Colonic mucosa (tissue), 4 donors: ENCODE measurements around the gene KRTAP4-1. TPM values are rescaled to one million over a fixed set of nuclear protein-coding genes. Genes with fewer than 3 reads are reported as not detected.
"Not testable (repeated sequence)": the region's sequence is repeated elsewhere in the genome, so short reads cannot be mapped to it uniquely, and the experiment has no call there.

Source experiments
- DNase-seq: peaks from one replicate; pipeline ENCODE4 v3.0.0-alpha.2; 2020
- H3K27ac ChIP-seq: fragments of 200-600 bp; one replicate; pipeline ENCODE4 v1.8.0; 2021
- H3K27me3 ChIP-seq: fragments of 200-600 bp; one replicate; pipeline ENCODE4 v1.8.0; 2021
- H3K36me3 ChIP-seq: fragments of 200-600 bp; one replicate; pipeline ENCODE4 v1.8.0; 2021
- H3K4me1 ChIP-seq: fragments of 200-600 bp; one replicate; pipeline ENCODE4 v1.8.0; 2021; ENCODE audit warnings: mild to moderate bottlenecking
- H3K4me3 ChIP-seq: fragments of 200-600 bp; one replicate; pipeline ENCODE4 v1.8.0; 2021
- H3K9ac ChIP-seq, 2 donors: one replicate each; pipeline ENCODE4 v1.7.0; 2013; ENCODE audit warnings: control low read depth in 2 of 2, low read depth in 2 of 2, low read length in 2 of 2
- H3K9me3 ChIP-seq: fragments of 200-600 bp; one replicate; pipeline ENCODE4 v1.8.0; 2021
- intact Hi-C: fragments of 100-400 bp; cut with DNase I; formaldehyde crosslinking; loops from one replicate; pipeline ENCODE4 v1.14.1; 2022
- total RNA-seq, 2 donors: library from RNA; stranded (reverse); fragmentation: NEBNext Ultra II Directional in 1 of 2; extraction: Animal tissue kit (Norgen Biotek cat#: 25700) in 1 of 2; gene quantifications; one replicate each; pipeline ENCODE4 v1.2.1, GENCODE V29; 2021
- TF ChIP-seq, protein P1 (sequence below): fragments of 200-600 bp; IDR thresholded peaks from one replicate; pipeline ENCODE4 v1.8.0; 2022; ENCODE audit warnings: antibody characterized with exemption, mild to moderate bottlenecking
- donor health status: healthy.
- donor health status: DM: no; HTN: no; CAD: no.
- donor health status: DM: no; HTN: no; CAD: no.

Gene KRTAP4-1
- total RNA-seq, 2 donors from 2014 or later, result 0.53 TPM; not detected in 1

DNA sequence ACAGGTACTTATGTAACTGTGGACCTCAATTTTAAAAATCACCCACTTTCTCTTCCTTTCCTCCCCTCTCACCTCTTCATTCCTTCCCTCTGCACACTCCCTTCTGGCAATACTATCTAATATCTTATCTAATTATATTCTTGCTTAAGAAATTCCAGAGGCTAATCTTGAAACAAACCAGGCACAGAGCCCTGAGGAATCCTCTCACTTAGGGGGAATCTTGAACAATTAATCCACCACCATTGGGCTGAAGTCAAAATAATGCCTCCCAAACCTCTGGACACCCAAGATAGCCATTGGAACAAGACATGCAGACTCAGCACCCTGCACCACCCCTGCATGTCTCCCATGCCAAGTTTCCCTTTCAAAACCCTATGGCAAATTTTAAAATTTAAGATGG, 43.4 kb downstream of the KRTAP4-1 start:
- Histone ChIP-seq H3K36me3 (no peaks in the 10 kb centered on the region), H3K9me3 (no peaks in the 10 kb centered on the region), H3K27ac (no peak overlapping the region), H3K9ac (no peak overlapping the region), H3K4me3 (no peak overlapping the region), H3K4me1 (no peaks in the 10 kb centered on the region), H3K27me3 (no peaks in the 10 kb centered on the region)
- no peak for DNase-seq
- TF ChIP-seq, protein P1, sequence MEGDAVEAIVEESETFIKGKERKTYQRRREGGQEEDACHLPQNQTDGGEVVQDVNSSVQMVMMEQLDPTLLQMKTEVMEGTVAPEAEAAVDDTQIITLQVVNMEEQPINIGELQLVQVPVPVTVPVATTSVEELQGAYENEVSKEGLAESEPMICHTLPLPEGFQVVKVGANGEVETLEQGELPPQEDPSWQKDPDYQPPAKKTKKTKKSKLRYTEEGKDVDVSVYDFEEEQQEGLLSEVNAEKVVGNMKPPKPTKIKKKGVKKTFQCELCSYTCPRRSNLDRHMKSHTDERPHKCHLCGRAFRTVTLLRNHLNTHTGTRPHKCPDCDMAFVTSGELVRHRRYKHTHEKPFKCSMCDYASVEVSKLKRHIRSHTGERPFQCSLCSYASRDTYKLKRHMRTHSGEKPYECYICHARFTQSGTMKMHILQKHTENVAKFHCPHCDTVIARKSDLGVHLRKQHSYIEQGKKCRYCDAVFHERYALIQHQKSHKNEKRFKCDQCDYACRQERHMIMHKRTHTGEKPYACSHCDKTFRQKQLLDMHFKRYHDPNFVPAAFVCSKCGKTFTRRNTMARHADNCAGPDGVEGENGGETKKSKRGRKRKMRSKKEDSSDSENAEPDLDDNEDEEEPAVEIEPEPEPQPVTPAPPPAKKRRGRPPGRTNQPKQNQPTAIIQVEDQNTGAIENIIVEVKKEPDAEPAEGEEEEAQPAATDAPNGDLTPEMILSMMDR, result no peak
- intact Hi-C loops, result no loop called here

DNA sequence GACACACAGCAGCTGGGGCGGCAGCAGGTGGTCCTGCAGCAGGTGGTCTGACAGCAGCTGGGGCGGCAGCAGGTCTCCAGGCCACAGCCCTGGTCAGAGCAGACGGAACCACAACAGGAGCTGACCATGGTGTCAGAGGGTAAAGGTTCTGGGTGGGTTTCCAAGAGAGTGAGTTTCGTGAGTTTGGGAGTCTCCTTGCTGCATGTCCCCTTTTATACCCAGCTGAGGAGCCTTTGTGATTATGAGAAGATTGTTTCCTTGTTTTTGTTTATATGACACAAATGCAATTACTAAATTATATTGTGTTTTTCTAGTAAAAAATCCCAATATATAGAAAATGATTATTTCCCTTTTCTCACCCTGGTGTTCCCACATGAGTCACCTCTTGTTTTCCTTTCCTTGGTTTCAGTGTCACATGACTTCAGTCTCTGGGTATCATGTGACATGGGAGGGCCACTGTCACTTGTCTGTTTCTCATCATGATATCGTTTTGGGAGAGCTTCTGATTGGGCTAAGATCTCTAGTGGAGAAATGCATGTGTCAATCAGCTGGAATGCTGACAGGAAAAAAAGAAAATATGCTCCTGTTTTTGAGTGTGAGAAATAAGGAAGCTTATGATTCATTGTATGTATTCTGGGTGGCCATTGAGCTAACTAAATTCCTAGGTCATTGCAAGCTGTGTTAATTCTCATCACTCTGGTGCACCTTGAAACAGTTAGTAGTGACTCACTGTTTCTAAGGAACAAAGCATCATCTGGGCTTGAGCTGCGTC, 44.2 kb downstream of the KRTAP4-1 start, which contains the start of gene KRTAP4-6:
TSS of gene KRTAP4-6 (minus strand) at position 185 of the 772 bp plus-strand sequence. CDS start at position 128, 57 bp downstream.
- intact Hi-C loops, result no loop called here
- no peaks in the 10 kb centered on the region for H3K27me3 ChIP-seq
- H3K36me3 ChIP-seq, result no peaks in the 10 kb centered on the region
- TF ChIP-seq, protein P1, result no peak
- no peak within 1 kb of the TSS for H3K27ac ChIP-seq
- no peak within 1 kb of the TSS for H3K4me3 ChIP-seq
- DNase-seq, result no peak
- no peaks in the 10 kb centered on the region for H3K4me1 ChIP-seq
- H3K9me3 ChIP-seq, result no peaks in the 10 kb centered on the region
- no peak within 1 kb of the TSS for H3K9ac ChIP-seq

DNA sequence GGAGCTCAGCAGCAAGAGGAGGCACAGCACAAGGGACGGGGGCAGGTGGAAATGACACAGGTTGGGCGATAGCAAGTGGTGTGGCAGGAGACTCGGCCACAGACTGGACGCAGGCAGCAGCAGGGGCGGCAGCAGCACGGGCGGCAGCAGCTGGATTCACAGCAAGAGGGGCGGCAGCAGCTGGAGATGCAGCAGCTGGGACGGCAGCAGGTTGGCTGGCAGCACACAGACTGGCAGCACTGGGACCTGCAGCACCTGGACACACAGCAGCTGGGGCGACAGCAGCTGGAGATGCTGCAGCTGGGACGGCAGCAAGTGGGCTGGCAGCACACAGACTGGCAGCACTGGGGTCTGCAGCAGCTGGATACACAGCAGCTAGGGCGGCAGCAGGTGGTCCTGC, 44.8 kb downstream of the KRTAP4-1 start:
- H3K4me3 ChIP-seq, DNase-seq, H3K9ac ChIP-seq, H3K27me3 ChIP-seq, H3K4me1 ChIP-seq, H3K36me3 ChIP-seq, H3K9me3 ChIP-seq, intact Hi-C loops, H3K27ac ChIP-seq: not testable (repeated sequence)

Other genes starting within 250 kb of the KRTAP4-1 start
- 1 to 10 TPM in 1 of 2 donors, under 1 TPM in 1; 0.27 to 1.2 TPM for gene KRT23, start 247.3 kb downstream of the KRTAP4-1 start, total RNA-seq
- gene KRT39, start 218.0 kb downstream of the KRTAP4-1 start, total RNA-seq, result not detected
- under 1 TPM in 1 of 2 donors, not detected in 1; 0.32 TPM for gene KRT40, start 200.6 kb downstream of the KRTAP4-1 start, total RNA-seq
- not detected for gene KRTAP3-3, start 190.7 kb downstream of the KRTAP4-1 start, total RNA-seq
- not detected for gene KRTAP3-2, start 185.0 kb downstream of the KRTAP4-1 start, total RNA-seq
- not detected for gene KRTAP3-1, start 175.8 kb downstream of the KRTAP4-1 start, total RNA-seq
- gene KRTAP1-5, start 157.7 kb downstream of the KRTAP4-1 start, total RNA-seq, result not detected
- not detected for gene KRTAP1-4, start 154.7 kb downstream of the KRTAP4-1 start, total RNA-seq
- gene KRTAP1-3, start 150.0 kb downstream of the KRTAP4-1 start, total RNA-seq, result not detected
- gene KRTAP1-1, start 143.5 kb downstream of the KRTAP4-1 start, total RNA-seq, result not detected
- not detected for gene KRTAP2-1, start 137.6 kb downstream of the KRTAP4-1 start, total RNA-seq
- not detected for gene KRTAP2-2, start 129.7 kb downstream of the KRTAP4-1 start, total RNA-seq
- not detected for gene KRTAP2-3, start 124.8 kb downstream of the KRTAP4-1 start, total RNA-seq
- not detected for gene KRTAP2-4, start 119.0 kb downstream of the KRTAP4-1 start, total RNA-seq
- not detected for gene KRTAP4-7, start 100.8 kb downstream of the KRTAP4-1 start, total RNA-seq
- not detected for gene KRTAP4-8, start 86.8 kb downstream of the KRTAP4-1 start, total RNA-seq
- gene KRTAP4-16, start 82.7 kb downstream of the KRTAP4-1 start, total RNA-seq, result not detected
- gene KRTAP4-9, start 79.5 kb downstream of the KRTAP4-1 start, total RNA-seq, result not detected
- gene KRTAP4-11, start 66.5 kb downstream of the KRTAP4-1 start, total RNA-seq, result not detected
- gene KRTAP4-12, start 60.7 kb downstream of the KRTAP4-1 start, total RNA-seq, result not detected
- not detected for gene KRTAP4-6, start 44.4 kb downstream of the KRTAP4-1 start, total RNA-seq
- not detected for gene KRTAP4-5, start 35.1 kb downstream of the KRTAP4-1 start, total RNA-seq
- not detected for gene KRTAP4-4, start 24.2 kb downstream of the KRTAP4-1 start, total RNA-seq
- gene KRTAP4-3, start 16.7 kb downstream of the KRTAP4-1 start, total RNA-seq, result not detected
- gene KRTAP4-2, start 6.7 kb downstream of the KRTAP4-1 start, total RNA-seq, result not detected
- gene KRTAP9-1, start 5.0 kb upstream of the KRTAP4-1 start, total RNA-seq, result not detected
- not detected for gene KRTAP9-2, start 41.7 kb upstream of the KRTAP4-1 start, total RNA-seq
- gene KRTAP9-3, start 47.5 kb upstream of the KRTAP4-1 start, total RNA-seq, result not detected
- not detected for gene KRTAP9-8, start 53.1 kb upstream of the KRTAP4-1 start, total RNA-seq
- not detected for gene KRTAP9-4, start 64.8 kb upstream of the KRTAP4-1 start, total RNA-seq
- not detected for gene KRTAP9-9, start 70.5 kb upstream of the KRTAP4-1 start, total RNA-seq
- gene KRTAP9-6, start 80.5 kb upstream of the KRTAP4-1 start, total RNA-seq, result not detected
- not detected for gene KRTAP9-7, start 90.8 kb upstream of the KRTAP4-1 start, total RNA-seq
- gene KRTAP29-1, start 117.9 kb upstream of the KRTAP4-1 start, total RNA-seq, result not detected
- not detected for gene KRTAP16-1, start 124.4 kb upstream of the KRTAP4-1 start, total RNA-seq
- gene KRTAP17-1, start 130.8 kb upstream of the KRTAP4-1 start, total RNA-seq, result not detected
- not detected for gene KRT33A, start 165.9 kb upstream of the KRTAP4-1 start, total RNA-seq
- gene KRT33B, start 184.9 kb upstream of the KRTAP4-1 start, total RNA-seq, result not detected
- not detected for gene KRT34, start 197.4 kb upstream of the KRTAP4-1 start, total RNA-seq
- gene KRT31, start 212.7 kb upstream of the KRTAP4-1 start, total RNA-seq, result not detected
- not detected for gene KRT37, start 239.7 kb upstream of the KRTAP4-1 start, total RNA-seq